ENCODE data around the gene ABHD10. TPM values are rescaled to one million over a fixed set of nuclear protein-coding genes. Genes with fewer than 3 reads are reported as not detected.

The ABHD10 gene
- total RNA-seq, 1 experiment from 2014 or later = 40.5 TPM

DNA sequence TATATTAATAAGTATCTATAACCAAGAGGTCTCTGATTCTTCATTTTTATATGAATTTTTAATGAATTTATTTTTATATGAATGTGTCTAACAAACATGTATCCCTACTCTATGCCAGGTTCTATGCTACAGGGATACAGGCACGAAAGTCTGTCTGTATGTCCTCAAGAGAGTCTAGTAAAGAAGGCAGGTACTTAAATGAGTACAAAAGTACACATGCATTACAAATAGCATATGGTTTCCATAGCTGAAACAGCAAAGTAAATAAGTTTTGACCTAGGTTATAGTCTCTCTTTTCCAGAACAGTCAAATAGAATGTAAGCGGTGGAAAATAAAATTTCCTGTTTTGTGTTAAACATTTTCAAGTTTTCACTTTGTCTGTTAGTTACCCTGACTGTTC, 13.3 kb upstream of the ABHD10 start:
- DNase-seq (ENCODE audit: low read depth) = no peak

DNA sequence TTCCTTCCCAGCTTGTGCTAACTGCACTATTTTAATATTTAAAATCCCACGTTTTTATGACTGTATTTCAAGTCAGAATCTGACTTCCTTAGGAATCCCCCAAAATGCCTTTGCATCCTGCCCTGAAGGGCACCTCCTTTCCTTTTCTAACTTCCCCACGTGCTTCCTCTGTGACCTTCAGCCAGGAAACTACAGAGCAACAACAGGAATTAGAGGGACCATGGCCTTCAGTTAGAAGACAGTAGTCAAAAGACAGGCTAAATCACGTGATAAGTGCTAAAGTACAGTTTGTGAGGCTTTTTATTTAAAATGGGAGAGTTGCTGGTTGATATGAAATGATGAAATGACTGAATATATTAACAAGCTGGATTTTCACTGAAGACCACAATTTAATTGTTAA, 11.8 kb upstream of the ABHD10 start:
- no peak for DNase-seq (ENCODE audit: low read depth)

DNA sequence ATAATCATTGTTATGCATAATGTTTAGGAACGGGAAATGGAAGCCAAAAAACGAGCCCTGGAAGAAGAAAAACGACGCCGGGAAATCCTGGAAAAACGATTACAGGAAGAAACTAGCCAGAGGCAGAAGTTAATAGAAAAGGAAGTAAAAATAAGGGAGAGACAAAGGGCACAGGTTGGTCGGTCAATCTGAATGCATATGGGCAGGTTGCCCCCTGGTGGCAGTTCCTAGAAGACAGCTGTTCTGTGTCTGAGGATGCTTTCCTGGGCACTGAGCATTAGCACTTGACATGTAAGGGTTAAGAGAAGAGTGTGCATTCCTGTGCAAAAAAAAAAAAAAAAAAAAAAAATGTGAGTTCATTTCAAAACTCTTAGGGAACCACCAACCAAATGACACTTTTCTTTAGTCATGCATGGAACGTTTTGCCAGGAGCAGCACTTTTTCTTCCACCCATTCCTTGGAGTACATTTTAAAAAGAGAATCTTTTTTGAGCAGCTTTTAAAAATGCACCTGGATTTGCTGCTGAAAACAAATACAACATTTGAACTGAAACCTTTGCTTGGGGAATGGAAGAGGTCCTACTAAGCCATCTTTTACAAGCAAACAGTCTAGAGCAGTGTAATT, 11.1 kb upstream of the ABHD10 start:
- peak; percentile 84 for DNase-seq (ENCODE audit: low read depth)

DNA sequence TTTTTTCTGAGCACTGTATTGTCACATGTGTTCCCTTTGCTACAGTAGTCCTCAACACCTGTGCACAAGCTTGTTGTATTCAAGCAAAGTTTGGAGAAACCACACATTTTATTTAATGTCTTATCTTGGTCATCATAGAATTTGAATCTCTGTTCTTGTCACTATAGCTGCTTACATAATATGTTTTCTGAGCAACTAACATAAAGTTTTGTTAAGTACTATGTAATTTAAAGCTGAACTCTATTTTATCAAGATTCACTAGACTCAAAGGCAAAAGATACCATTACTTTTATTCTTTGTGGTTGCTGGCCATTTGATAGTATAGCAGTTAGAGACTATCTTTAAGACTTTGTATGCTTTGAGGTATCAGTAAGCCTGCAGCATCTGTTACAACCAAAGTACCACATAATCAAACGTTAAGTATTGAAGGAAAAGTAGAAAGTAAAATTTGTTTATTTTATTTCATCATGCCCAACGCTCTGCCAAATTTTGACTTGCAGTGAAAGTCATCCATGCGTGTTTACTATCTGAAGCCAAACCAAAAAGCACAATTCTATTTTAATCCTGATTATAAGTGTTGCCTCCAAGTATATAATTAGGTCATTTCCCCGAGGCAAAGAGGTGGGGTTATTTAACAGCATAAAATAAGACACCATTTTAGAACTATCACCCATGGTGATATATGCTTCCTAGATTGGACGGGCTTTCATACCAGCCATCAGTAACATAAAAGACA, 10.3 kb upstream of the ABHD10 start:
- DNase-seq (ENCODE audit: low read depth) = no peak

DNA sequence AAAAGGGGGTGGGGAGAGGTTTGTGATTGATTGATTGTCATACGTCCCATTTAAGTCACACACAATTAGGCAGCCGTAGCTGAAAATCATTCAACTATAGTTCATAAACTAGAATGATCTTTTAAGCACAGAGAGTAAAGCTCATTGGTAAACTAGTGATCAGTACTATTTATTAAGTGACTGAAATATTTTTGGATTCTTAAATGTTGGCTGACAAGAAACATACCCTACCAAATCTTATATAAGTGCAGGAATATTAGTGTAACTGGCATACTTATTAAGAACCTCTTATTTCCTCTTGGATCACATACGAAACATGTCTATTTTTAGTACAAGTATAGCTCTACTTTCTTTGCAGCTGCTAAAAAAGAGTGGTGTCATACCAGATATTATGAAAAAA, 8.4 kb upstream of the ABHD10 start:
- DNase-seq (ENCODE audit: low read depth) = no peak

DNA sequence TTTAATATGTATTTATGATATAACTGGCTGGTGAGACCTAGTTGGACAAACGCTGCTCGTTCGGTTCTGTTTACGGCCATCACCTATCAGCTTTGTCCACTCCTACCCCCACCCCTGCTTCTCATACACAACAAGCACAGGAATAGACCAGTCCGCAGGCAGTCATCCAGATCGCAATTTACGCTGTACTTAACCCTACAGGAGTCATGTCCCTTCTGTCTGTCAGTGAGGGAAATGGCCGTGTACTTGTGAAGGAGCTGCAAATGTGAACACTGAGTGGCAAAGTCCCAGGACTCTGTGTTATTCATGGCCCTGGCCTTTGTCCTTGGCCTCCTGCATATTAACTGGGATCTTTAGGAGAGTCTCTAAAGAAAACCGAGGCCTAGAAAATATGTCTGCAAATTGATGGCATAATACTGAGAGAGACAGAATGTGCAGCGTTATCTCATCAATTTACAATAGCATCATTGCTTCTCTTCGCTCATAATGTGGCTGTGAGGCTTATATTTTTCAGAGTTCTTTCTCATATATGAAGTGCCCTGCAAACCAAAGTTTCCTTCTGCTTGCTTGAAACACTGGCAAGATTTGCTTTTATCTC, 7.2 kb upstream of the ABHD10 start:
- DNase-seq (ENCODE audit: low read depth) = no peak

DNA sequence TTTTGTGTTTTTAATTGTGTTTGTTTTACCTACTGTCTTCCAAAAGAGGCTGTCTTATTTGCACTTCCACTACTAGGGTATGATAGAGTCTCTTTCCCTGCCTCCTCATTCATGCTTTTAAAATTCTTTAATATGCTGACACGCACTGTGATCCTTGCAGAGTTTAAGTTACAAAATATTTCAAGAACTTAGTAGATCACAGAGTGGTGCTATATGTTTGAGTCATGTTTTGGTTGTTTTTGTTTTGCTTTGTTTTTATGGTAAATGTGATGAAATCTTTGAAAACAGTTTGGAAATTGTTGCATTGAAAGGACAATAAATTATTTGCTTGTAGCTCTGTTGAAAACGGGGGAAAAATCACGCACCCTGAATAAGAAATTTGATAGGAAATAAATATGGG, 5.9 kb upstream of the ABHD10 start:
- DNase-seq (ENCODE audit: low read depth) = no peak

DNA sequence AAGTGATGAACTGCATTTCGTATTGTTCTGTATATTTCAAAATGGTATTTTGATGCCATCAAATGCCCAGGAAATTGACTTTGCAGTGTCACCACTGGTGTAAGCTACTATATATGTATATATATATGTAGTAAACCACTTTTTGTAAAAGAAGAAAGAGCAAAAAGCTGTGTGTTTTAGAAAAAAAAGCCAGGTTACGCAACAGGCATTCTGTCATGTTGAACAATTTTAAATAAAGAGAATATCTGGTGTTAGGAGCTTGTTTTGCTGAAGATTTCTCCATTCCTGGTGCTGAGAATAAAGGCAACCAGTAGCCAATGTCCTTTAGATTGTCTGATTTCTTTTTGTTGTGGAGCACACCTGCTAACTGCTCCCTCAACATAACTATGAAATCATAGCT, 3.7 kb upstream of the ABHD10 start:
- DNase-seq (ENCODE audit: low read depth) = no peak

DNA sequence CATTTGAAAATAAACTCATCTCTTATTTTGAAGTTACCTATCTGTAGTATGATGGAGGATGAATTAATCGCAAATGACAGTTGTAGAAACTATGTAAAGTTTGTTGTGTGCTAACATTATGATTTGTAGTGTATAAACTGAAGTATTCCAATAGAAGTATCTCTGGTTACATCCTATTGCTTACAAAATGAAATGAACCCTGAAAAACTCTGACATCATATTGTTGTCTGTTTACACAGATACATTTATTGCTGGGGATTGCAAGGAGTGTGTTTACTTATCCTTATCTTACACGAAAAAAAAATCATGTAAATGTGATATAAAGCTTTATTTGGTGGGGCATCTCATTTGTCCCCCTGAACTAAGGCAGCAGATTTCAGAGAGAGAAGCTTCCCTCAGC, 2.6 kb upstream of the ABHD10 start:
- DNase-seq (ENCODE audit: low read depth) = no peak

DNA sequence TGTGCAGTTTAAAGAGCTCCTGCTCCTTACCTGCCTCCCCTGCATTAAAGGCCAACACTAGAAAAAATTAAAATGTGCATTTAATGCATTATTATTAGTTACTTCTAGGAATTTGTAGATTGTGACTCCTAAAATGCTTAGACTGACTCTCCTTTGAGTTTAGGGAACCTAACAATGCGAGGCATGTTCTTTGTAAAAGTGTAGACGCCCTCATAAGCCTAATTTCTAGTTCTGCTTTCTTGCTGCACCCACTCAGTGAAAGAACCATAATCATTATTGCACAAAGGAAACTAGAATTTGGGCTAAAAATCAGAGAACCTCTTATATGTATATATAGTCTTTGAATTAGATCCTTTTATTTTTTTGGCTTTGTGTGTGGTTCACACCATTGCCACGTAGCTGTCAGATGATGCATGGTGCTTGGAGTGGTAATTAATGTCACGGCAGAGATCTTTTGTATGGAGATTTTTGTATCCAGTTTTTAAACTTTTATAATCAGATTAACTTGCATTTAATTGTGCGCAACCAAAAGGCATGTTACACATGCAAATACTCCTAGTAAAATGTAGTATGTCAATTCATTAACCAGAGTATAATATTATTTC, 710 bp downstream of the ABHD10 start:
- peak; percentile 21 for DNase-seq (ENCODE audit: low read depth)

DNA sequence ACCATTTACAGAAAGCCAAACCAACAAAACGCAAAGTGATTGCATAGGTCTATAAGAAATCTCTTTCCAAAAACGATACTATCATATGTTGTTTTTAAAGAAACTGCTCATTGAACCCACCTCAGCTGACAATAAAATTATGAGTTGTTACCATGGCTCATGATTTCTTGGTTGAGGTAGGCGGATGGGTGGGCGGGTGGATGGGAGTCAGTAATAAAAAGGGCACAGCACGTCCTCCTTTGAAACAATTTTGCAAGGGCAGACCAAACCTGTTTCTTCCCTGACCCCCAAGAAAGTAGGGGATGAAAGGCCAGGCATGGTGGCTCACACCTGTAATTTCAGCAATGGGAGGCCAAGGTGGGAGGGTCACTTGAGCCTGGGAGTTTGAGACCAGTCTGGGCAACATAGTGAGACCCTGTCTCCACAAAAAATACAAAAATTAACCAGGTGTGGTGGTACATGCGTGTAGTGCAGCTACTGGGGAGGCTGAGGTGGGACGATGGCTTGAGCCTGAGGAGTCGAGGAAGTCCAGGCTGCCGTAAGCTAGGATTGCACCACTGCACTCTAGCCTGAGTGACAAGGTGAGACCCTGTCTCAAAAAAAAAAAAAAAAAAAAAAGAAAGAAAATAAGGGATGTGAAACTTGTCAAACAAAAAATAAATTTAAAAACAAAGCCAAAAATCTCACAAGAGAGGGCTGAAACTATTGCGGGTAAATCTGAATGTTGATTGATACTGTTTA, 2.1 kb downstream of the ABHD10 start:
- DNase-seq (ENCODE audit: low read depth) = no peak

DNA sequence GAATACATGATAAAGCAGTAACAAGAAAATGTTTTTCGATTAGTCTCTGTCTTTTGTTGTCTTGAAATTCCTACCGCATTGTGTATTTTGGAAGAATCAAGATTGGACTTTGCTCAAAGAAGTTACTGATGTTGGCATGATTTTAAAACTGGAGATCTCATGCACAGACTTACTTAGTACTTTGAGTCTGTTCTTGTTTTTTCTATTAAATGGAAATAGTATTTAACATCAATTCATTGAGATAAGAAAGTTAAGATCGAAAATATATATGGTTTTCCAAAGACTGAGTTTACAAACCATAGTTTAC, 2.6 kb downstream of the ABHD10 start:
- DNase-seq (ENCODE audit: low read depth) = no peak

DNA sequence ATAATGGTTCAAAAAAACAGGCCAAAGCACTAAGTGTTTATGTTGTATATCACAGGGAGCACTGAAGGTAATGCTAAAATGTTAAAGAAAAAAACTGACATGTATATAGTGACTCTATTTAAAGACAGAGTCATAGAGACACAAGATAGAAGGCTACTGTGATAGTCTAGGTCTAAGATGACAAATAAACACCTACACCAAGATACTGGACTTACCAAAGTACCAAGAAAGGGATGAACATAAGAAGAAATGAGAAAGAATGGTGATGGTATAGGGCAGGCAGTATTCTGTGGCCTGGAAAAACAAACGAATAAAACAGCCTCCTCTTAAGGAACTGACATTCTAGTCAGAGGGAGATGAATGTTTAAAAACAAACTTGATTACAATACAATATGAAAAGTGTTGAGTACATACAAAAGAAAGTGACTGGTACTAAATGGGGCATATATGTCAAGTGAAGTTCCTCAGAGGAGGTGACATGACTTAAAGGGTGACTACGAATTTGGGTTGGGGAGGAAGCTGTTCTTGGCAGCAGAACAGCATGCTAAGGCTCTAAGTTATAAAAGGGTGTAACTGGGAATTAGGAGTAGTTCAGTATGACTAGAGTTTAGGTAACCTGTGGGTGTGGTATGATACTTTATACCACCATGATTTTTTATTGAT, 5.9 kb downstream of the ABHD10 start:
- DNase-seq (ENCODE audit: low read depth) = no peak

DNA sequence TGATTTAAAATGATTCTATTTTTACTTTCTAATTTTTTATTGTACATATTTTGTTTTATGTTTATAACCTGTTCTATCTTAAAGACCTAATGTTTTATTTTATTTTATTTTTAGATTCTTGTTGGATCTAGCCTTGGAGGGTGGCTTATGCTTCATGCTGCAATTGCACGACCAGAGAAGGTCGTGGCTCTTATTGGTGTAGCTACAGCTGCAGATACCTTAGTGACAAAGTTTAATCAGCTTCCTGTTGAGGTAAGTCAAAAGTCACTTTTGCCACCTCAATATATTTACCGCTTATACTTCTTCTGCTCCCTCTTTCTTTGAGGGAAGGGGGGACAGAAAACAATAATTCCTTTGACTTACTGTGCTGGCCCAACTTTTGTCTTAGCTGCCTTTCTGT, 8.0 kb downstream of the ABHD10 start:
- DNase-seq (ENCODE audit: low read depth) = no peak

DNA sequence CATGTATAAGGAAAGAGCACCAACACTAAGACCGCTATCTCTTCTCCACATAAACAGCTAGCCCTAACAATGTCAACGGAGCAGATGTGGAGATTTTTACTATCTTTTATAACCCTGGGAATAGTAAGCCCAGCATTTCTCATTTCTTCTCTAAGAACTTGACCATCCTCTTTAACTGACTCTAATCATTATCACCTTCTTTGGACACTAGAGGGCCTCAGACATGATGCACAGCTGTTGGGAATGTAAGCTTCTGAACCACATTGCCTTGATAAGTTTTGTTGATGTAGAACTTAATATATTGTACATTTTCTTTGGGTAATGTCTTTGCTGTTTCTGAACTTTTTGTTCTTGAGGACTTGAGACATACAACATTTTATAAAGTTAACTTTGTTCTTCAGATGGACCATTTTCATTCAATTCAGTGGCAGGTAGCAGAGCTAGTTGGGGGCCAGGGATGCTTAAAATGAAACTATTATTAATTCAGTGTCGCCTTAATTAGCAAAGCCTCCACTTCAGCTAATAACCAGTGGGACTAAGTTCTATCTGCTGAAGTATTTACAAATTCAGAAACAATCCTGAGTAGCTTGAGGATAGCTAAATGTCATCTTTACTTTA, 10.3 kb downstream of the ABHD10 start:
- peak; percentile 46 for DNase-seq (ENCODE audit: low read depth)

DNA sequence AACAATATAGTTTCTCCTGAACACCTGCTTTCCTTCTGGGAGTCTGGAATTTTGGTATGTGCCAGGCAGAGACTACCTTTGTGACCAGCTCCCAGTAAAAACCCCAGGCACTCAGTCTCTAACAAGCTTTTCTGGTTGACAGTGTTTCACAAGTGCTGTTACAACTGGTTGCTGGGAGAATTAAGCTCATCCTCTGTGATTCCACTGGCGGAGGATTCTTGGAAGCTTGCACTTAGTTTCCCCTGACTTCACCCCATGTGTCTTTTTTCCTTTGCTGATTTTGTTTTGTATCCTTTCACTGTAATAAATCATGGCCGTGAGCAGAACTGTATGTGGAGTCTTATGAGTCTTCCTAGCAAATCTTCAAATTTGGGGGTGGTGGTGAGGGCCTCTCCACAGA, 14.2 kb downstream of the ABHD10 start:
- DNase-seq (ENCODE audit: low read depth) = no peak

DNA sequence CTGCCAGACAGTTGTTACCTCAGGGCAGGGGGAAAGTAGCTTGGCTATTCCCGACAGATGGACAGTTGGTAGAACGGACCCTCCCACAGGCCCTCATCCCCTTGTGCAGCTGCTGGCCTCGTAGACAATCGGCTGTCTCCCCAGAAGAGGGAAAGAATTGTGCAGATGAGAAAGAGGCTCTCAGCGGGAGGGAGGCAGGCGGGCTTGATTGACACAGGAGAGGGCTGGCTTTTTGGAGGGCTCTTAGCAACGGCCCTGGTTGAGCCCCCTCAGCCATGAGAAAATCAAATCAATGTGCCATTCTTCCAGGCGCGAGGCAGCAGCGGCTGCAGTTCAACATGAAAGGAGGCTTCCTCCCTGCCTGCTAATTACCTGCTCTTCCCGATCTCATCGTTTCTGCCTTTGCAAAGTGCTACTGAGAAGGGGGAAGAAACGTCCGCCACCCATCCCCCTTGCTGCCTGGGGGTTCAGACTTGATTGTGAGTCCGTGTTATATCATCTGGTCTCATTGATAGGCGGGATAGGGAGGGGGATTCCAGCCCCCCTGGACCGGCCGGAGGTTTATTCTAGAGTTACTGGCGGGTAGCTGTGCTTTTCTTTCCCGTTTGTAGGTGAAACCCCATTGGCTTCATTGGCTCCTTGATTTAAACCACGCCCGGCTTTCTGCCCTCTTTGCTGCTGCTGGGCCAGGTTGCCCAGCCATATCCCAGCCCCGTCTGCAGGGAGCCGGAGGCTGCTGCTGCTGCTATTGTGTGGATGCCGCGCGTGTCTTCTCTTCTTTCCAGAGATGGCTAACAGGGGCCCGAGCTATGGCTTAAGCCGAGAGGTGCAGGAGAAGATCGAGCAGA, 20.0 kb downstream of the ABHD10 start, which contains the start of gene TAGLN3:
TSS of gene TAGLN3 (plus strand) at position 287 of the 848 bp plus-strand sequence. CDS start at position 788, 501 bp downstream.
- DNase-seq (ENCODE audit: low read depth) = no peak

DNA sequence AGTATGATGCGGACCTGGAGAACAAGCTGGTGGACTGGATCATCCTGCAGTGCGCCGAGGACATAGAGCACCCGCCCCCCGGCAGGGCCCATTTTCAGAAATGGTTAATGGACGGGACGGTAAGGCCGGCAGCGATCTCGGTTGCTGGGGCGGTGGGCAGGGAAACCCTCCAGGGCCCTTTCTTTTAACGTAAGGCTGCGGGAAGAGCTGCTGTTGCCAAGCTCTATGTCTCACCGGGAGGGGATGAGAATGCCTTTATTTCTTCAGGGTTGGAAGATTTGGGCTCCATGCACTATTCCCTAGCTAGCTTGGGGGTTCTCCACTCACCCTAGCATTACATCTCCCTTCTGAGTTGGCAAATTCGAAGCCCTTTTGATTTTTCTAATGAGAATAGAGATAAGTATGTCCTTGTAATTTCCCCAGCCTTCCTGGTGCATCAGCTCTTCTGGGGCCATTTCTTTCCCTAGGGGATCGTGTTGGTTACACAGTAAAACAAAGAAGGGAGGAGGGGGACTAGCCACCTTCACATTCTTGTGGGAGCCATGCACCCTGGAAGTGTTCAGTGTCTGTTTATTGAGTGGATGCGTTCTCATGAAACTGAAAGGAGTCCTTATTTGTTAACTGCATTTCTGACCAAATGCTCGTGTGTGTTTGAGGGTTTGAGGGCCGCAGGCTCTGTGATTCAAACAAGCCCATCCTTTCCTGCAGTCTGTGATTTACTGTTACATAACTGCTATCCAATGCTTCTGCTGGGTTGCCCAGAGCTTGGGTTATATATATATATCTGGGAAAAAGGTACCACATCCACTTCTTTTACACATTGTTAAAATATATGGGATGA, 20.9 kb downstream of the ABHD10 start:
- no peak for DNase-seq (ENCODE audit: low read depth)

DNA sequence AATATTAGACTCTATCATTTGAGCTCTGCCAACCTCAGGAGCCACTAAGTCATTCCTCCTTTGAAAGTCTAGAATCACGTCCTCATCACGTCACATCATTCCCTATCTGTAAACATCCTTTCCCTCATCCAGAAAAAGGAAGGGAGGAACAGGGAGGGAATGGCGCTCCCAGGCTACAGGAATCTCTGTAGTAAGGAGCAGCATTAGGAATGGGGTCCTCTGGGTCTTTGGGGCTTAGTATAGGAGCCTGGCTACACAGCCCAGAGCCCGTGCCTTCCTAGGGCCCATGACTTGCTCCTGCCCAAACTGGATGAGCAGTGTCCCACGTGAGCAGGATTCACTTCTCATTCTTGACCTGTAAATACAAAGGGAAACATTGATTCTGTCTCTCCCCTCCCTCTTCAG, 21.5 kb downstream of the ABHD10 start:
- DNase-seq (ENCODE audit: low read depth) = no peak

Data from Daoy (cell line).